Measurements from ENCODE around the gene ZMYM5.

Gene ZMYM5

GRCh38 chr13:19863323-19864023 is at the start of gene ZMYM5:
Gene ZMYM5, minus strand, starts transcription at chr13:19863649. Its CDS starts 11,469 bp downstream, at chr13:19852180.
- TF ChIP-seq GATA3 (IDR thresholded peaks at IDR 0.05; ENCODE audit: low read depth, low read length): no peak
- no peak for TF ChIP-seq GATA2 (IDR thresholded peaks at IDR 0.05; ENCODE audit: low read depth, low read length)

GRCh38 chr13:19910336-19911072 is 47.1 kb upstream of the ZMYM5 start:
- TF ChIP-seq GATA2 (IDR thresholded peaks at IDR 0.05; ENCODE audit: low read depth, low read length): no peak
- TF ChIP-seq GATA3 (IDR thresholded peaks at IDR 0.05; ENCODE audit: low read depth, low read length): no peak

GRCh38 chr13:19908350-19908986 is 45.0 kb upstream of the ZMYM5 start:
- TF ChIP-seq GATA2 (IDR thresholded peaks at IDR 0.05; ENCODE audit: low read depth, low read length) (no peak), GATA3 (IDR thresholded peaks at IDR 0.05; ENCODE audit: low read depth, low read length) (no peak)

GRCh38 chr13:19890030-19890429 is 26.6 kb upstream of the ZMYM5 start:
- TF ChIP-seq GATA2 (IDR thresholded peaks at IDR 0.05; ENCODE audit: low read depth, low read length) (no peak), GATA3 (IDR thresholded peaks at IDR 0.05; ENCODE audit: low read depth, low read length) (no peak)

- TF ChIP-seq GATA3 (IDR thresholded peaks at IDR 0.05; ENCODE audit: low read depth, low read length): no peak
- TF ChIP-seq GATA2 (IDR thresholded peaks at IDR 0.05; ENCODE audit: low read depth, low read length): no peak
Observed at GRCh38 chr13:19888799-19889198, 25.4 kb upstream of the ZMYM5 start.

GRCh38 chr13:19882231-19882630 is 18.8 kb upstream of the ZMYM5 start:
- no peak for TF ChIP-seq GATA2 (IDR thresholded peaks at IDR 0.05; ENCODE audit: low read depth, low read length)
- TF ChIP-seq GATA3 (IDR thresholded peaks at IDR 0.05; ENCODE audit: low read depth, low read length): no peak

- TF ChIP-seq GATA2 (IDR thresholded peaks at IDR 0.05; ENCODE audit: low read depth, low read length) (no peak), GATA3 (IDR thresholded peaks at IDR 0.05; ENCODE audit: low read depth, low read length) (no peak)
Observed at GRCh38 chr13:19881641-19882040, 18.2 kb upstream of the ZMYM5 start.

- TF ChIP-seq GATA2 (IDR thresholded peaks at IDR 0.05; ENCODE audit: low read depth, low read length): no peak
- TF ChIP-seq GATA3 (IDR thresholded peaks at IDR 0.05; ENCODE audit: low read depth, low read length): no peak
Observed at GRCh38 chr13:19864746-19865309, 1.4 kb upstream of the ZMYM5 start.

- TF ChIP-seq GATA2 (IDR thresholded peaks at IDR 0.05; ENCODE audit: low read depth, low read length): no peak
- no peak for TF ChIP-seq GATA3 (IDR thresholded peaks at IDR 0.05; ENCODE audit: low read depth, low read length)
Observed at GRCh38 chr13:19864024-19864745, 736 bp upstream of the ZMYM5 start.

- no peak for TF ChIP-seq GATA3 (IDR thresholded peaks at IDR 0.05; ENCODE audit: low read depth, low read length)
- TF ChIP-seq GATA2 (IDR thresholded peaks at IDR 0.05; ENCODE audit: low read depth, low read length): no peak
Observed at GRCh38 chr13:19862481-19863313, 752 bp downstream of the ZMYM5 start.

- TF ChIP-seq GATA2 (IDR thresholded peaks at IDR 0.05; ENCODE audit: low read depth, low read length): no peak
- TF ChIP-seq GATA3 (IDR thresholded peaks at IDR 0.05; ENCODE audit: low read depth, low read length): no peak
Observed at GRCh38 chr13:19861762-19862161, 1.7 kb downstream of the ZMYM5 start.

- TF ChIP-seq GATA3 (IDR thresholded peaks at IDR 0.05; ENCODE audit: low read depth, low read length): no peak
Observed at GRCh38 chr13:19860884-19861655, 2.4 kb downstream of the ZMYM5 start.

All from SH-SY5Y (cell line).